Eye (tissue), 1 donor: ENCODE measurements around the gene DAD1.
"Not testable (repeated sequence)": the region's sequence is repeated elsewhere in the genome, so short reads cannot be mapped to it uniquely, and the experiment has no call there.

Experiments used
- DNase-seq: peaks from one replicate; pipeline ENCODE4 v3.0.0-alpha.2; 2015

DAD1 gene

GRCh38 chr14:22566266-22566665 lies 22.8 kb downstream of the DAD1 start:
- DNase-seq, result not testable (repeated sequence)

GRCh38 chr14:22565391-22565945 lies 23.6 kb downstream of the DAD1 start:
- no peak for DNase-seq

GRCh38 chr14:22564463-22564862 lies 24.6 kb downstream of the DAD1 start:
- no peak for DNase-seq

GRCh38 chr14:22563987-22564386 lies 25.0 kb downstream of the DAD1 start:
- no peak for DNase-seq

- no peak for DNase-seq
Measured at GRCh38 chr14:22561661-22562579, 27.1 kb downstream of the DAD1 start.

- no peak for DNase-seq
Measured at GRCh38 chr14:22561366-22561660, 27.7 kb downstream of the DAD1 start.

- no peak for DNase-seq
Measured at GRCh38 chr14:22560662-22561365, 28.2 kb downstream of the DAD1 start.

- DNase-seq, result no peak
Measured at GRCh38 chr14:22559041-22559440, 30.0 kb downstream of the DAD1 start.

- DNase-seq, result no peak
Measured at GRCh38 chr14:22558221-22558913, 30.7 kb downstream of the DAD1 start.

- no peak for DNase-seq
Measured at GRCh38 chr14:22557846-22558220, 31.2 kb downstream of the DAD1 start.

GRCh38 chr14:22556990-22557623 lies 31.9 kb downstream of the DAD1 start:
- peak; percentile 94 for DNase-seq

- DNase-seq, result no peak
Measured at GRCh38 chr14:22556021-22556989, 32.7 kb downstream of the DAD1 start.

GRCh38 chr14:22555384-22556011 lies 33.5 kb downstream of the DAD1 start:
- no peak for DNase-seq

- no peak for DNase-seq
Measured at GRCh38 chr14:22554498-22555383, 34.3 kb downstream of the DAD1 start.

- not testable (repeated sequence) for DNase-seq
Measured at GRCh38 chr14:22553861-22554497, 35.0 kb downstream of the DAD1 start.

- DNase-seq, result no peak
Measured at GRCh38 chr14:22553445-22553844, 35.6 kb downstream of the DAD1 start.

GRCh38 chr14:22552827-22553076 lies 36.3 kb downstream of the DAD1 start:
- no peak for DNase-seq

GRCh38 chr14:22552001-22552826 lies 36.8 kb downstream of the DAD1 start:
- DNase-seq, result no peak

- no peak for DNase-seq
Measured at GRCh38 chr14:22551605-22551997, 37.4 kb downstream of the DAD1 start.
